ENCODE data around the gene BACH1. TPM values are rescaled to one million over a fixed set of nuclear protein-coding genes. Genes with fewer than 3 reads are reported as not detected.

BACH1 gene
- total RNA-seq, 2 donors from 2014 or later: 33.2 to 66.9 TPM

DNA sequence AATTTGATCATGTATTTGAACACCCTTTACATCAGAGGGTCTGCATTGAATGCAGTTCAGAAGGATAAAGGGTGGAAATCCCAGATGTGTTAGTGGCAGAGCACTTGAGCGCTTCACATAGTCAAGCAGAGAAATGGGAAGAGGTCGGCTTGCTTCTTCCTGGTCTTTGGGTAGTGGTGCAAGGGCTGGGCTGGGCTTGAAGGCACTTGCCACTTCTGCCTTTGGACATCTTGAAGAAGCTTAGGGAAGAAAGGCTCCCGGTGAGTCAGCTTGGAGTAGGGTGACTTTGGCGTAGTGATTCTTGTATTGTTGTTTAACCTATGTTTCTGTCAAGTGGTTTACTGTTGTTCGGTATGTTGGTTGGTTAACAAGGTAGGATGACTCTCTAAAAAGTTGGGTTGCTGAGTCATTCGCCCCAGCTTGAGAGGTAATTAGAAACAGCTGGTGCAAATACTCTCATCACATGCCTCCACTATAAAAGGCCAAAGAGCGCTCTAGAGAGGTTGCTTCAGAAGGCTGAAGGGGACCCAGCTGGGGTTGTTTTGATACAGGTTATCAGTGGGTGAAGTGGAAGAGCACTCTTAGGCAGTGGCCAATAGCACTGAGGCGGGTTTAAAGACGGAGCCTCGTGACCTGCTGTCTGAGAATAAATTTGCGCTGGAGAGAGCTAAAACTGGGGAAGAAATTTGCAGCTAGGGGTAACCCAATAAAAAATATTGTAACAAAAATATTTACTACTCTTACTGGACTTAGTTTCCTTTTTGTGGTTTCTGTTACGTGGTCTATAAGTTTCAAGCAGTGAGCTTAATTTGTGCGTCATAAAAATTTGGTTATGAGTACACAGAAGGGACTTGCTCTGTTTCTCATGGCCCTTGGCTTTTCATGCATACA, 1.4 kb downstream of the BACH1 start:
- H3K27ac ChIP-seq: peak overlapping the region; percentile 90
- no peaks in the 10 kb centered on the region for H3K36me3 ChIP-seq
- TF ChIP-seq, protein P1, sequence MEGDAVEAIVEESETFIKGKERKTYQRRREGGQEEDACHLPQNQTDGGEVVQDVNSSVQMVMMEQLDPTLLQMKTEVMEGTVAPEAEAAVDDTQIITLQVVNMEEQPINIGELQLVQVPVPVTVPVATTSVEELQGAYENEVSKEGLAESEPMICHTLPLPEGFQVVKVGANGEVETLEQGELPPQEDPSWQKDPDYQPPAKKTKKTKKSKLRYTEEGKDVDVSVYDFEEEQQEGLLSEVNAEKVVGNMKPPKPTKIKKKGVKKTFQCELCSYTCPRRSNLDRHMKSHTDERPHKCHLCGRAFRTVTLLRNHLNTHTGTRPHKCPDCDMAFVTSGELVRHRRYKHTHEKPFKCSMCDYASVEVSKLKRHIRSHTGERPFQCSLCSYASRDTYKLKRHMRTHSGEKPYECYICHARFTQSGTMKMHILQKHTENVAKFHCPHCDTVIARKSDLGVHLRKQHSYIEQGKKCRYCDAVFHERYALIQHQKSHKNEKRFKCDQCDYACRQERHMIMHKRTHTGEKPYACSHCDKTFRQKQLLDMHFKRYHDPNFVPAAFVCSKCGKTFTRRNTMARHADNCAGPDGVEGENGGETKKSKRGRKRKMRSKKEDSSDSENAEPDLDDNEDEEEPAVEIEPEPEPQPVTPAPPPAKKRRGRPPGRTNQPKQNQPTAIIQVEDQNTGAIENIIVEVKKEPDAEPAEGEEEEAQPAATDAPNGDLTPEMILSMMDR (IDR thresholded peaks at IDR 0.05): no peak
- H3K9me3 ChIP-seq: no peaks in the 10 kb centered on the region
- H3K4me1 ChIP-seq: peaks cover 15% of the 10 kb centered on the region
- H3K4me3 ChIP-seq: peak overlapping the region; percentile 63
- peak; percentile 60 for DNase-seq
- intact Hi-C loops (cut with DNase I): loop anchor here (5.0 kb wide), 1 partner anchor 128 kb away; no protein-coding TSS in a partner anchor
- H3K9ac ChIP-seq (ENCODE audit: low read depth in 2 of 2, low read length in 2 of 2): peak overlapping the region; percentile 65 to 76
- H3K27me3 ChIP-seq: no peaks in the 10 kb centered on the region

DNA sequence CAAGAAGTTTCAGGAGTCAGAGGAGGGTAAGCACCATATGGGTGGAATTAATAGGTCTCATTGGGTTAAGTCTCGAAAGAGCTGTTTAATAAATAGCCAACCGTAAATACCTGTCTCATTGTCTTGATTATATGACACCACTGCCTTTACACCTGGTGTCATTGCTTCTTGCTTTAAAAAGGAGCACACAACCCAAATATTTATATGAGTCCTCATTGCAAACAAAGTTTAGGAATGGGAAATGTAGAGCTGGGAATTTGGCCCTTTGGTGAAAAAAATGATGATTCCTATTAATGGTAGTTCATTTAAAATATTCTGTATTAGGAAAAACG, 2.1 kb downstream of the BACH1 start:
- no peak for DNase-seq
- Histone ChIP-seq H3K4me3 (peak overlapping the region; percentile 63), H3K9ac (ENCODE audit: low read depth in 2 of 2, low read length in 2 of 2) (no peak overlapping the region), H3K27ac (peak overlapping the region; percentile 90), H3K27me3 (no peaks in the 10 kb centered on the region), H3K4me1 (peaks cover 12% of the 10 kb centered on the region), H3K9me3 (no peaks in the 10 kb centered on the region), H3K36me3 (no peaks in the 10 kb centered on the region)
- TF ChIP-seq, protein P1 (IDR thresholded peaks at IDR 0.05): no peak
- intact Hi-C loops (cut with DNase I): loop anchor here (5.0 kb wide), 1 partner anchor 128 kb away; no protein-coding TSS in a partner anchor

DNA sequence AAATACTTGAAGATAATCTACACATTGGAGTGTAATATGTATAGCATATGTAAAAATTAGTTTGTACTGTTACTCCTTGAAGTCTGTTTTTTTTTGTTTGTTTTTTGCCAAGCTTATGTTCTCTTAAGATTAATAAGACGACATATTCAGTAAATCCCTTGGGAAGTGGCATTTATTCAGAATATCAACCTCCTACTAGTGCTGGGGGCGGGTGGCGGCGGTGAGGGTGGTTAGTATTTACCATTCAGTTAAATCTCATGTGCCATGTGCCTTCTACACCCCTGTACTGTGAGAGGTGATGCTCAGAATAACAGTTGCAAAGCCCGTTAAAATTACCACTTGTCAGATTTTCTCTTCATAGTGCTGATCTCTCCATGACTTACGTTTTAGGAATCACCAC, 3.0 kb downstream of the BACH1 start:
- Histone ChIP-seq H3K4me3 (no peak overlapping the region), H3K27me3 (no peaks in the 10 kb centered on the region), H3K9ac (ENCODE audit: low read depth in 2 of 2, low read length in 2 of 2) (no peak overlapping the region), H3K27ac (no peak overlapping the region), H3K36me3 (no peaks in the 10 kb centered on the region), H3K4me1 (peaks cover 12% of the 10 kb centered on the region), H3K9me3 (no peaks in the 10 kb centered on the region)
- intact Hi-C loops (cut with DNase I): loop anchor here (5.0 kb wide), 1 partner anchor 129 kb away; no protein-coding TSS in a partner anchor
- DNase-seq: no peak
- TF ChIP-seq, protein P1 (IDR thresholded peaks at IDR 0.05): no peak

DNA sequence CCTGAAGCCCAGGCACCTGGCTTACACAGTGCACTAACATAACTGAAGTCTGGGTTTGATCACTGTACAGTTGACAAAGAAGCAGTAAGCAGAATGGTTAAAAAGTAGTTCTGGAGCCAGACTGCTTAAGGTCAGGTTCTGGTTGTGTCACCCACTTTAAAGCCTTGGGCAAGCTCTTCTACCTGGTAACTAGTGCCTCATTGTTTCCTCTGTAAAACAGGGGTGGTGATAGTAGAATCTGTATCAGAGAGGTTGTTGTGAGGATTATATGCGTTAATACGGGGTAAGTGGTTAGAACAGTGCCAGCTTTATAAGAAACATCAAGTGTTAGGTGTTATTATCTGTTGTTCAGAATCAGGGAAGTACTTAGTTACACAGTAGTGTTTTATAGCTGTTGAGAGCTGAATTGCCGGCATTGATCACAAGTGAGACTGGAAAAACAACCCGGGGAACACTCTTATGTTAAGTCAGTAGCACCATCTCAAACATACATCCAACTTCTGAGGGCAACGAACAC, 3.7 kb downstream of the BACH1 start:
- DNase-seq: no peak
- no peaks in the 10 kb centered on the region for H3K27me3 ChIP-seq
- peak overlapping the region; percentile 9 for H3K27ac ChIP-seq
- H3K4me1 ChIP-seq: peaks cover 12% of the 10 kb centered on the region
- no peak overlapping the region for H3K4me3 ChIP-seq
- H3K9me3 ChIP-seq: no peaks in the 10 kb centered on the region
- peak overlapping the region in 1 of 2 donors; percentile 48 for H3K9ac ChIP-seq (ENCODE audit: low read depth in 2 of 2, low read length in 2 of 2)
- intact Hi-C loops (cut with DNase I): loop anchor here (5.0 kb wide), 1 partner anchor 130 kb away; no protein-coding TSS in a partner anchor
- H3K36me3 ChIP-seq: no peaks in the 10 kb centered on the region
- TF ChIP-seq, protein P1 (IDR thresholded peaks at IDR 0.05): no peak

DNA sequence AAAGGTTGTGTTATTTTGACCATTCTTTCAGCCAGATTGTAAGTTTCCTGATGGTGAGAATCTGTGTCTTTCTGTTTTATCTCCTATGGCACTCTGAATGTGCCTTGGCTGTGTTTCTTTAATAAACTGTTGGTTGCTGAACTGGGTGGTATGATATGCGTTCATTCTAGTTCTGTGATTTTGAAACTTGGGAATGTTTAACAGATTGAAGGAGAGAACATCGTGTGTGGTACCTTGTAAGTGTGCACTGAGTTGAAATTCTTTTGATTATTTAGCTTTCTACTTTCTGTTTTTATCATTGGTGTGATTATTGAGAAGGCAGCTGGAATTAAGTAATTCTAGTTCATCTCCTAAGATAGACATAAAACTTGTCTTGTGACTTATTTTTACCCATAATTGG, 4.6 kb downstream of the BACH1 start:
- no peak for DNase-seq
- Histone ChIP-seq H3K4me1 (peaks cover 12% of the 10 kb centered on the region), H3K27me3 (no peaks in the 10 kb centered on the region), H3K9me3 (no peaks in the 10 kb centered on the region), H3K36me3 (no peaks in the 10 kb centered on the region), H3K4me3 (no peak overlapping the region), H3K27ac (no peak overlapping the region), H3K9ac (ENCODE audit: low read depth in 2 of 2, low read length in 2 of 2) (no peak overlapping the region)
- TF ChIP-seq, protein P1 (IDR thresholded peaks at IDR 0.05): no peak
- intact Hi-C loops (cut with DNase I): loop anchor here (5.0 kb wide), 1 partner anchor 131 kb away; no protein-coding TSS in a partner anchor

Measured in colonic mucosa (tissue), 4 donors.